GM04503 (cell line): Measurements from ENCODE around the gene CD99L2.
"Not testable (repeated sequence)": the region's sequence is repeated elsewhere in the genome, so short reads cannot be mapped to it uniquely, and the experiment has no call there.

Experiments
- DNase-seq: peaks from one replicate; pipeline ENCODE4 v3.0.0-alpha.2; 2012; ENCODE audit warnings: low read depth

The CD99L2 gene

DNA sequence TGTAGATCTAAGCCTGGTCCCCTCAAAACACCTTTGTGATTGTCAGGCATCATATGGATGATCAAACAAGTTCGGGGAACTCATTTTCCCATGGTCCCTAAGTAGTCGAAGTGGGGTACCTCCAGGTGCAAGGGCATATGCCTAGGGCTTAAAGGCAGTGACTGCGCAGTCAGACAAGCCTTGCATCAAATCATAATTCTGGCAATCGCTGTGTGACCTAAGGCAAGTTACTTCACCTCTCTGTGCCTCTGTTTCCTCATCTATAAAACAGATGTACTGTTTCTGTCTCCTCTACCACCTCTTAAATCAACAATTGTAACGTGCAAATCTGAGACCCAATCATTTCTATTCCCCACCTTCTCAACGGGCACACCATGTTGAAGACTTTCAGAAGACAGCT lies 1.8 kb downstream of the CD99L2 start:
- DNase-seq, result no peak

- no peak for DNase-seq
Observed at GRCh38 chrX:150893936-150894335, 4.5 kb downstream of the CD99L2 start.

DNA sequence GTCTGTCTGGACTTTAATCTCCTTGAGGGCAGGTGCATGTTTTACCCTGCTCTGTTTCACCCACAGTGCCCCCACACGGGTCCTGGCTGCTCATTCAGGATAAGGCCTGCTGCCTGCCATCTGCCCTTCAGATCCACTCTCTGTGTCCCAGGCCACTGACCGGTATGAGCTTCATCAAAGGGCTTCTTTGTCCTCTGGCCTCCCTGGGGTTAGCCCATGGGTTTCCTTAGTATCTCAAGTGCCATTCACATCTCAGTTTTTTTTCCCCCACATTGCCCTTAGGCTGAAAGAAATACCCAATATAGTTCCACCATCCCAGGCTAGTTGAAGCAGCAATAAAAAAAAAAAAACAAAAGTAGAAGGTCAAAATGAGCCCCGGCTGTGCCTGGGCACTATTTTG lies 9.3 kb downstream of the CD99L2 start:
- no peak for DNase-seq

DNA sequence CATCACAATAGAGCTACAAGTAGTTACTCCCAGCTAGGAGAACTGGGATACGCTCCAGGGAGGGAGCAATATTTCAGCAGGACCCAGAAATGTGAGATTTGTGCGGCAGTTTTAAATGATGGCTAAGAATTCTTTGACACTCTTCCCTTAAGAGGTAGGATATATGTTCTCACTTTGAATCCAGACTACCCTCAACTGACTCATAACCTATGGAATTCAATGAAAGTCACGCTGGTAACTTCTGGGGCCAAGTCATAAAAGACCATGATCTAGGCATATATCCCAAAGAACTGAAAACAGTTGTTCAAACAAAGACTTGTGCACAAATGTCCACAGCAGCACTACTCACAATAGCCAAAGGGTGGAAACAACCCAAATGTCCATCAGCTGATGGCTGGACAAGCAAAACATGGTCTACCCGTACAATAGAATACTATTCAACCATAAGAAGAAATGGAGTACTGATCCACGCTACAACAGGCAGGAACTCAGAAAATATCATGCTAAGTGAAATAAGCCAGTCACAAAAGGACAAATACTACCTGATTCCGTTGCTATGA lies 10.5 kb downstream of the CD99L2 start:
- DNase-seq, result no peak

- DNase-seq, result not testable (repeated sequence)
Observed at GRCh38 chrX:150887268-150887667, 11.2 kb downstream of the CD99L2 start.

DNA sequence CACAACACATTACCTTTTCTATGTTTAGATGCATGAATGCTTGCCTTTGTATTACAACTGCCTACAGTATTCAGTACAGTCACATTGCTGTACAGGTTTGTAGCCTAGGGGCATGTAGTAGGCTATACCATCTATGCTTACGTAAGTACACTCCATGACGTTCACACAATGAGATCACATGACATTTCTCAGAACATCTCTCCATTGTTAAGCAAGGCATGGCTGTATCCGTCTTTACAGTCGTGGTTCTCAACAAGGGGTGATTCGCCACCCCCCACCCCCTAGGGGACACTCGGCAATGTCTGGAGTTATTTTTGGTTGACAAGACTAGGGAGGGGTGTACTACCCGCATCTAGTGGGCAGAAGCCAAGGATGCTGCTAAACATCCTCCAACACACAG lies 12.1 kb downstream of the CD99L2 start:
- DNase-seq, result no peak

- DNase-seq, result no peak
Observed at GRCh38 chrX:150880808-150881165, 17.7 kb downstream of the CD99L2 start.

GRCh38 chrX:150879855-150880807 lies 18.3 kb downstream of the CD99L2 start:
- DNase-seq, result no peak

DNA sequence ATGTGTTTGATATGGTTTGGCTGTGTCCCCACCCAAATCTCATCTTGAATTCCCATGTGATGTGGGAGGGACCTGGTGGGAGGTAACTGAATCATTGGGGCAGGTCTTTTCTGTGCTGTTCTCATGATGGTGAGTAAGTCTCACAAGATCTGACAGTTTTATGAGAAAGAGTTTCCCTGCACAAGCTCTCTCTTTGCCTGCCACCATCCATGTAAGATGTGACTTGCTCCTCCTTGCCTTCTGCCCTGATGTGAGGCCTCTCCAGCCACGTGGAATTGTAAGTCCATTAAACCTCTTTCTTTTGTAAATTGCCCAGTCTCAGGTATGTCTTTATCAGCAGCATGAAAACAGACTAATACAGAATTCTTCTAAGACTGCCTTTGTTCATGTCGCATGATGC lies 22.8 kb downstream of the CD99L2 start:
- DNase-seq, result not testable (repeated sequence)

DNA sequence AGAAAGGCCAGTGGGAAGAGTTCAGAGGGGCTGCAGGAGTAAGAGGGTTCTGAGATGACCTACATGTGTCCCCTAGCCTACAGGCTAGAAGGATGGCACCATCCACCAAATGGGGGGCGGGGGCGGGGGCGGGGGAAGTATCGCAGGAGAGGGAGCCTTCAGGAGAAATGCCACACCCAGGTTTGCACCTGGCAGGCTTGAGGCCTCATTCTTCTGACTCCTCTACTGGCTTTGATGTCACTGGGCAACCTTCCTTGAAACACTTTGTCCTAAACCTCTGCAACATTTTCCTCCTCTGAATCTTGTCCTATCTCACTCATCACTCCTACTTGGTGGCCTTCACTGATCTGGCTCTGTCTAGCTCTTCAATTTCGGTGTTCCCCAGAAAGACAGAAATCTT lies 24.0 kb downstream of the CD99L2 start:
- no peak for DNase-seq

DNA sequence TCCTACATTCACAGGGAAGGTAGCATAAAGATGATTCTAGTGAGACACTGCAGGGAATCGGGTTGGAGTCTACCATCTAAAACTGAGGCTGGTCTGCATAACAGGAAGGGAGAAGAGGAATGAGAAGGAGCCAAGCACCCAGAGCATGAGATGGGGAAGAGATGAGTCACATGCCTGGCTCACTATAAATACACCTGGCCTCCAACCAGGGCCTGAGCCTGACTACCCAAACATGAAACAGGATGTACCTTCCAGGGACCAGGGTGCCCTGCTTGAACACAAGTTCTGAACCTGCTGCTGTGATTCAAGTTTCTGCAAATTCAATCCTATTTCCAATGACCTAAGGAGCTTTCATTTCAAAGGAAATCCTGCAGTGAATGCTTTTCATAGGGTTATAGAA lies 24.9 kb downstream of the CD99L2 start:
- no peak for DNase-seq

GRCh38 chrX:150872773-150873336 lies 25.6 kb downstream of the CD99L2 start:
- DNase-seq, result no peak

DNA sequence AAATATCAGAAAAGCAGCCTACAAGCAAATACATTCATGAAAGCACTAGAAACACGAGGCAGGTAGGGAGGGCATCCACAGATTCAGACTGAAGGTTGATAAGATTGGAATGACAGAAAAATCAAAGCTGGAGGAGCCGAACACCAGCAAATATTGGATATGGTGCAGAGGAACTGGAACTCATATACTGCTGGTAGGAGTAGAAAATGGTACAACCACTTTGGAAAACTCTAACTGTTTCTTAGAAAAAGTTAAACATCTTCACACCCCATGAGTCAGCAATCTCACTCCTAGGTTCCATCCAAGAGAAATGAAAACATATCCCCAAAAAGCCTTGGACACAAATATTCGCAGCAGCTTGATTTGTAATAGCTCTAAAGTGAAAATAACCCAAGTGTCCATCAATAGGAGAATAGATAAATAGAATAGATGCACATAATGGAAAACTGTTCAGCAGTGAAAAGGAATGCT lies 27.1 kb downstream of the CD99L2 start:
- DNase-seq, result no peak

GRCh38 chrX:150870487-150871340 lies 27.8 kb downstream of the CD99L2 start:
- no peak for DNase-seq

DNA sequence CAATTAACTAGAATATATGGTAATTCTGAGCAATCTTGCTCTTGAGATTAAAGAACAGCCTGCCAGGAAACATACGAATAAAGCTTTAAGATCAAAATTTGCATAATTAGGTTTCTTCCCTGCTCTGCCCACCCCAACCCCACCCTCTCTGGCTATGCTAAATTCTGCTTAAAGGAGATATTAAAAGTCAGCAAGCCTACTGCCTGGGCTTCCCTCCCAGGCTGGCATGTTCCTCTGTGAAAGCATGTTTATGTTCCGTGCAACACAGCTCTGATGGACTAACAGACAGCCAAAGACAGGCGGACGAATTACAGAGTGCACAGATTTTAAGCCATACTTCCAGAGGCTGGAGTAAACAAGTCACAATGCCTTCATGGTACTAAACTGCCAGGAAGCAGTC lies 28.4 kb downstream of the CD99L2 start:
- DNase-seq, result no peak

DNA sequence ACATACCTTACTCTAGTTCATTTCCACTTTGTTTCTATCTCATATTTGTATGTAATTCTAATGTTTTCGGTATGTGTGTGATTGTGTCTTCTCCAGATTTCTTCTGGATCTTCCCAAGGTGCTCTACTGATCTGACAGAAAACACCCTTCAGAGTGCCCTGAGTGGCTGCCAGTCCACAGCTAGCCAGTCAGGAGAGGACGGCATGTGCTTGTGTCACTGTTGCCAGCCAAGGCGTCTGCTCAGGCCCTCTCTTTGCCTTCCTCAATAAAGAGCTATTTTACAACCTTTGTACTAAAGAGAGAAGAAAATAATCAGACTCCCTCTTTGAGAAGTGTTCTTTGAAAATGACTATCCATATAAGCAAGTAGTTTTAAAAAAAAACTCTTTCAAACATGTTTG lies 29.0 kb downstream of the CD99L2 start:
- no peak for DNase-seq

GRCh38 chrX:150868625-150869024 lies 29.8 kb downstream of the CD99L2 start:
- DNase-seq, result no peak

DNA sequence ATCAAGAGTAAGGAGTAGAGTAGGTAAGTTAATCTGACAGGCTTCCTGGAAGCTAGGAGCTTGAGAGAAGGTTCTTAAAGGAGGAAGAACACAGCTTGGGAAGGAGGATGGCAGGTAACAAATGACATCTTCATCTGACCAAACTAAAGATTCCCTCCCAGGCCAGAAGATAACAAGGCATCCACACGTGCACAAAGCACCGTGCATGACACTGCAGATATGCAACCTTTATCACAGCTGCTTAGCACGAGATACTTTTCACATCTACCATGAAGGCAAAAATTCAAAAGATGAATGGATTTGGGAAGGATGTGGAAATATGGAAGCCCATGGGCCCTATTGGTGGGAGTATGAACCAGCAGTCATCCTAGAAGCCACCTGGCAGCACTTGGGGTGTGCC lies 34.3 kb downstream of the CD99L2 start:
- DNase-seq, result no peak

DNA sequence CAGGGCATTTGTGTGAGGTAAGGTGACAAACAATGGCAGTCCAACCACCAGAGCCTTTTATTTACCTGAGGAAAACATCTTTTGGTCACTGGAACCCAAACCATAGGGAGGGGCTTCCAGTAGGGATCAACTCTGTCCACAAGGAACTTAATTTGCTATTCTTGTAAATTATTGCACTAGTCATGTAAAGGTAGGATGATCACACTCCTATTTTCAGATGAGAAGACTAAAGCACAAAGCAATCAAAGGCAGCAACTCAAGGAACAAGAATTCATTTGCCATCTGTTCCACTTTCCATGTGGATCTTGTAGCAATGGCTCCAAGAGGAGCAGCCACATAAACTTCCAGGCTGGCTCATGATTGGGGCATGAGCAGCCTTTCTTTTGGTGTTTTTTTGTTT lies 35.3 kb downstream of the CD99L2 start:
- no peak for DNase-seq

GRCh38 chrX:150857453-150857852 lies 41.0 kb downstream of the CD99L2 start:
- no peak for DNase-seq

DNA sequence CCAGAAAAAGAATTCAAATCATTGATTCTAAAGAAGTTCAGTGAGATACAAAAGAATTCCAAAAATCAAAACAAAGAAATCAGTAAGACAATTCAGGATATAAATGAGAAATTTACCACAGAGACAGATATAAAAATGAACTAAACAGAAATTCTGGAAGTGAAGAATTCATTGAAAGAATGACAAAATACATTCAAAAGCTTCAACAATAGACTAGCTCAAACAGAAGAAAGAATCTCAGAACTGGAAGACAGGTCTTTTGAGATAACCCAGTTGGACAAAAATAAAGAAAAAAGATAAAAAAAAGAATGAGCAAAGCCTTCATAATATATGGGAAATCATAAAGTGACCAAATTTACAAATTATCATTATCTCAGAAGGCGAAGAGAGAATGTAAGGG lies 41.7 kb downstream of the CD99L2 start:
- no peak for DNase-seq

DNA sequence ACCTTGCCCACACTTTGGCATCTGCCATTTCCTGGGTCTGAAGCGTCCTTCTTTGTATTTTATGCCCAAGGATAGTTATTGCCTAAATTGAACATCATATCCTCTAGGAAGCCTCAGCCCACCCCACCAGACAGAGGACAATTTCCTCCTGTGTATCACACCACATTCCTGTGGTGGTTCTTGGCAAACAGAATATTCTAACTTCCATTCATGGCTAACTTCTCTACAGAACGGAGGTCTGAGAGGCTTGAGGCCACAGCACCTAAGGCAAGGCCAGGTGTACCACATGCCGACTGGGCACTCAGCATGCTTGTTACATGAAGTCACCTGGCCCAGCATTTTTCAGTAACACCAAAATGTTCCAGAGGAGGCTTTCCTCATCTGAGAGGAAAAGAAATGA lies 42.4 kb downstream of the CD99L2 start:
- no peak for DNase-seq
